ENCODE results near the gene NT5DC3.

DNA sequence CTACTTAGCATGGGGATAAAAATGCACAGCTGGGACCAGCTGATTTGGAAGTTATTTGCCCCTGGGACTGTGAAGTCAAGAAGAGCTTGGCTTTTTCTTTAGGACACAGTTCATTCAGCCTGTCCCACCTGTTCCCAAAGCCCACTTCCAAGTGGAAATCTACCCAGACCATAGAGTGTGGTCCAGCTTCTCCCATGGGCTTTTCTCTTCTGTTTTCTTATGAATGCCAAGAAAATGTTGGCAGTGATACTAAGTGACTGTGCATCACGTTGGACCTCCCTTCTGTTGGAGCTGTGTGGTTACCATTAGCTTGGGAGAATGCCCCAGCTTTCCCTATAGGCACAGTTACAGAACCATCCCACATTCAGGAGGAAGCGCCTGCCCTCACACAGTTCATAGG, 89.4 kb downstream of the NT5DC3 start:
- TF ChIP-seq, protein P1, sequence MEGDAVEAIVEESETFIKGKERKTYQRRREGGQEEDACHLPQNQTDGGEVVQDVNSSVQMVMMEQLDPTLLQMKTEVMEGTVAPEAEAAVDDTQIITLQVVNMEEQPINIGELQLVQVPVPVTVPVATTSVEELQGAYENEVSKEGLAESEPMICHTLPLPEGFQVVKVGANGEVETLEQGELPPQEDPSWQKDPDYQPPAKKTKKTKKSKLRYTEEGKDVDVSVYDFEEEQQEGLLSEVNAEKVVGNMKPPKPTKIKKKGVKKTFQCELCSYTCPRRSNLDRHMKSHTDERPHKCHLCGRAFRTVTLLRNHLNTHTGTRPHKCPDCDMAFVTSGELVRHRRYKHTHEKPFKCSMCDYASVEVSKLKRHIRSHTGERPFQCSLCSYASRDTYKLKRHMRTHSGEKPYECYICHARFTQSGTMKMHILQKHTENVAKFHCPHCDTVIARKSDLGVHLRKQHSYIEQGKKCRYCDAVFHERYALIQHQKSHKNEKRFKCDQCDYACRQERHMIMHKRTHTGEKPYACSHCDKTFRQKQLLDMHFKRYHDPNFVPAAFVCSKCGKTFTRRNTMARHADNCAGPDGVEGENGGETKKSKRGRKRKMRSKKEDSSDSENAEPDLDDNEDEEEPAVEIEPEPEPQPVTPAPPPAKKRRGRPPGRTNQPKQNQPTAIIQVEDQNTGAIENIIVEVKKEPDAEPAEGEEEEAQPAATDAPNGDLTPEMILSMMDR (conservative IDR thresholded peaks at IDR 0.05 in 1 of 2, IDR thresholded peaks at IDR 0.05 in 1 of 2; ENCODE audit: extremely low read depth in 1 of 2, insufficient read depth in 1 of 2, low read depth in 1 of 2, low read length in 2 of 2), result no peak
- no peak for TF ChIP-seq EZH2 (IDR thresholded peaks at IDR 0.05; ENCODE audit: borderline replicate concordance, low read length)

Data from mammary epithelial cell (primary cell).